Uterus (tissue), 4 donors: ENCODE measurements around the gene KRT15. TPM values are rescaled to one million over a fixed set of nuclear protein-coding genes. Genes with fewer than 3 reads are reported as not detected.

Source experiments
- DNase-seq, 2 donors: peaks; one replicate each; pipeline ENCODE4 v3.0.0-alpha.2; 2019 to 2020
- H3K27ac ChIP-seq, 2 donors: fragments of 200-600 bp; sonication (generic); 1 replicate in 1 of 2; 2 replicates in 1 of 2; pipeline ENCODE4 v1.5.1; 2016 to 2018
- H3K27me3 ChIP-seq, 2 donors: fragments of 200-600 bp; sonication (generic); one replicate each; pipeline ENCODE4 v1.5.1; 2018 to 2019; ENCODE audit warnings: control low read depth in 1 of 2
- H3K36me3 ChIP-seq, 2 donors: fragments of 200-600 bp; sonication (generic); one replicate each; pipeline ENCODE4 v1.5.1; 2019; ENCODE audit warnings: control low read depth in 1 of 2
- H3K4me1 ChIP-seq, 2 donors: fragments of 200-600 bp; sonication (generic); one replicate each; pipeline ENCODE4 v1.5.1; 2018 to 2019; ENCODE audit warnings: control low read depth in 1 of 2
- H3K4me3 ChIP-seq, 2 donors: fragments of 200-600 bp; sonication (generic); 1 replicate in 1 of 2; 2 replicates in 1 of 2; pipeline ENCODE4 v1.5.1; 2018 to 2019; ENCODE audit warnings: mild to moderate bottlenecking in 1 of 2
- H3K9me3 ChIP-seq, 2 donors: fragments of 200-600 bp; sonication (generic); one replicate each; pipeline ENCODE4 v1.5.1; 2019; ENCODE audit warnings: control low read depth in 1 of 2
- CTCF ChIP-seq, 4 experiments: fragments of 200-600 bp in 2 of 4; fragments of 450-650 bp in 2 of 4; sonication (generic) in 2 of 4; IDR thresholded peaks; one replicate each; pipeline ENCODE4 v1.5.1; 2016 to 2019; ENCODE audit warnings: antibody characterized with exemption in 4 of 4, mild to moderate bottlenecking in 2 of 4, moderate library complexity in 1 of 4
- POLR2A ChIP-seq, 2 donors: fragments of 450-650 bp; IDR thresholded peaks; one replicate each; pipeline ENCODE4 v1.6.1; 2016; ENCODE audit warnings: antibody characterized with exemption in 2 of 2, mild to moderate bottlenecking in 1 of 2, moderate library complexity in 1 of 2
- intact Hi-C: fragments of 100-400 bp; cut with DNase I; formaldehyde crosslinking; loops from one replicate; pipeline ENCODE4 v1.15.1; 2023; ENCODE audit warnings: low total_unique reads
- total RNA-seq, 4 donors: library from RNA; depleted of rRNA in 3 of 4; stranded (reverse); fragments of >200 nt in 3 of 4; gene quantifications; one replicate each; pipeline versions ENCODE4 v1.1.0 to v1.2.4, GENCODE V29; 2014 to 2023
- donor health status: DM: yes; HTN: yes; CAD: no.

Gene KRT15
- total RNA-seq, 4 donors from 2014 or later, result 0.41 to 11.5 (median 1.6) TPM; not detected in 1

GRCh38 chr17:41513168-41513547 lies 5.5 kb downstream of the KRT15 start:
- Histone ChIP-seq H3K4me3 (no peak overlapping the region), H3K27ac (no peak overlapping the region), H3K36me3 (no peaks in the 10 kb centered on the region), H3K27me3 (no peaks in the 10 kb centered on the region), H3K4me1 (no peaks in the 10 kb centered on the region), H3K9me3 (no peaks in the 10 kb centered on the region)
- no peak for DNase-seq
- intact Hi-C loops, result no loop called here
- TF ChIP-seq CTCF (IDR thresholded peaks at IDR 0.05) (no peak), POLR2A (IDR thresholded peaks at IDR 0.05) (no peak)

GRCh38 chr17:41512546-41513167 lies 6.0 kb downstream of the KRT15 start:
- Histone ChIP-seq H3K4me1 (no peaks in the 10 kb centered on the region), H3K4me3 (no peak overlapping the region), H3K36me3 (no peaks in the 10 kb centered on the region), H3K27me3 (no peaks in the 10 kb centered on the region), H3K9me3 (no peaks in the 10 kb centered on the region), H3K27ac (no peak overlapping the region)
- intact Hi-C loops, result no loop called here
- TF ChIP-seq CTCF (IDR thresholded peaks at IDR 0.05), result no peak
- no peak for TF ChIP-seq POLR2A (IDR thresholded peaks at IDR 0.05)
- no peak for DNase-seq

- Histone ChIP-seq H3K36me3 (no peaks in the 10 kb centered on the region), H3K27ac (no peak overlapping the region), H3K9me3 (no peaks in the 10 kb centered on the region), H3K4me3 (no peak overlapping the region), H3K27me3 (no peaks in the 10 kb centered on the region), H3K4me1 (no peaks in the 10 kb centered on the region)
- TF ChIP-seq POLR2A (IDR thresholded peaks at IDR 0.05), result no peak
- TF ChIP-seq CTCF (IDR thresholded peaks at IDR 0.05), result no peak
- intact Hi-C loops, result no loop called here
- DNase-seq, result no peak
These were observed 7.0 kb downstream of the KRT15 start for GRCh38 chr17:41511716-41512115.

GRCh38 chr17:41511116-41511515 lies 7.6 kb downstream of the KRT15 start:
- no peak for DNase-seq
- no peaks in the 10 kb centered on the region for H3K4me1 ChIP-seq

More at GRCh38 chr17:41511116-41511515, 7.6 kb downstream of the KRT15 start:
- TF ChIP-seq CTCF (IDR thresholded peaks at IDR 0.05) (no peak), POLR2A (IDR thresholded peaks at IDR 0.05) (no peak)
- Histone ChIP-seq H3K27ac (no peak overlapping the region), H3K36me3 (no peaks in the 10 kb centered on the region), H3K27me3 (no peaks in the 10 kb centered on the region), H3K4me3 (no peak overlapping the region), H3K9me3 (no peaks in the 10 kb centered on the region)
- intact Hi-C loops, result no loop called here
